HG02642 (cell line): Measurements from ENCODE around the gene EMC9.

Experiments used
- ATAC-seq: cut with Tn5 transposase; IDR thresholded peaks from one replicate; pipeline ENCODE4 v1.9.1; 2021; ENCODE audit warnings: mild to moderate bottlenecking; ENCODE audit not compliant: unreplicated experiment, poor library complexity

The EMC9 gene

GRCh38 chr14:24133735-24134134, 7.7 kb downstream of the EMC9 start:
- no peak for ATAC-seq

GRCh38 chr14:24132976-24133375, 8.4 kb downstream of the EMC9 start:
- no peak for ATAC-seq

- no peak for ATAC-seq
These were observed 9.2 kb downstream of the EMC9 start for GRCh38 chr14:24132061-24132685.

GRCh38 chr14:24131549-24131966, 9.8 kb downstream of the EMC9 start:
- ATAC-seq = no peak

GRCh38 chr14:24130717-24131548, 10.5 kb downstream of the EMC9 start:
- ATAC-seq = no peak

GRCh38 chr14:24130380-24130716, 11.0 kb downstream of the EMC9 start, which contains the start of gene FITM1:
Gene FITM1, plus strand, starts transcription at chr14:24130659. Its CDS starts 905 bp downstream, at chr14:24131564.
- ATAC-seq = no peak

- ATAC-seq = no peak
These were observed 11.9 kb downstream of the EMC9 start for GRCh38 chr14:24129410-24129998.

GRCh38 chr14:24127673-24128072, 13.7 kb downstream of the EMC9 start:
- ATAC-seq = no peak

- no peak for ATAC-seq
These were observed 14.5 kb downstream of the EMC9 start for GRCh38 chr14:24126939-24127338.

- ATAC-seq = peak; percentile 67
These were observed 17.7 kb downstream of the EMC9 start for GRCh38 chr14:24123424-24124417.

GRCh38 chr14:24122898-24123297, 18.5 kb downstream of the EMC9 start:
- ATAC-seq = no peak

- no peak for ATAC-seq
These were observed 19.0 kb downstream of the EMC9 start for GRCh38 chr14:24122416-24122815.

- ATAC-seq = no peak
These were observed 20.2 kb downstream of the EMC9 start for GRCh38 chr14:24121210-24121609.

- no peak for ATAC-seq
These were observed 21.7 kb downstream of the EMC9 start for GRCh38 chr14:24119691-24120090.

GRCh38 chr14:24117179-24117578, 24.2 kb downstream of the EMC9 start:
- ATAC-seq = no peak

- no peak for ATAC-seq
These were observed 25.1 kb downstream of the EMC9 start for GRCh38 chr14:24116128-24116814.

- no peak for ATAC-seq
These were observed 25.8 kb downstream of the EMC9 start for GRCh38 chr14:24115422-24116127.

- peak; percentile 86 for ATAC-seq
These were observed 26.6 kb downstream of the EMC9 start, which contains the start of the genes DCAF11 and NRL for GRCh38 chr14:24114532-24115421. Gene DCAF11, plus strand, starts transcription at chr14:24114777. Its CDS starts 818 bp downstream, at chr14:24115595. Gene NRL, minus strand, starts transcription at chr14:24114949. Its CDS starts 32,101 bp downstream, at chr14:24082848.
